SK-N-MC (cell line): ENCODE measurements around the gene PCNX2.

ENCODE experiments used
- DNase-seq: peaks from one replicate; pipeline ENCODE4 v3.0.0-alpha.2; 2011; ENCODE audit warnings: low read depth, low spot score
- H3K27ac ChIP-seq: fragments of 200-600 bp; sonication (generic); 2 replicates; pipeline ENCODE4 v1.5.1; 2016; ENCODE audit warnings: mixed run types
- H3K36me3 ChIP-seq: fragments of 200-600 bp; sonication (generic); 2 replicates; pipeline ENCODE4 v1.6.1; 2017; ENCODE audit warnings: antibody characterized with exemption, low read length, mixed read lengths; ENCODE audit not compliant: insufficient read depth
- H3K4me3 ChIP-seq: fragments of 200-600 bp; sonication (generic); 2 replicates; pipeline ENCODE4 v1.5.1; 2016
- H3K9ac ChIP-seq: fragments of 200-600 bp; sonication (generic); 2 replicates; pipeline ENCODE4 v1.8.0; 2017; ENCODE audit warnings: mixed run types, mixed read lengths; ENCODE audit not compliant: insufficient read length
- H3K9me3 ChIP-seq: fragments of 200-600 bp; sonication (generic); 2 replicates; pipeline ENCODE4 v1.6.1; 2017; ENCODE audit warnings: low read depth, mild to moderate bottlenecking, antibody characterized with exemption, low read length, moderate library complexity, mixed read lengths
- EZH2 ChIP-seq: fragments of 200-600 bp; sonication (generic); IDR thresholded peaks from one replicate; pipeline ENCODE4 v1.6.1; 2017; ENCODE audit warnings: antibody characterized with exemption
- FOXP2 ChIP-seq: optimal IDR thresholded peaks from 2 replicates; pipeline ENCODE3; 2011; ENCODE audit warnings: mild to moderate bottlenecking, moderate library complexity; ENCODE audit not compliant: insufficient read depth; ENCODE audit errors: extremely low read length, control extremely low read depth
- POLR2AphosphoS5 ChIP-seq: IDR thresholded peaks from 2 replicates; pipeline ENCODE4 v1.6.1; 2012; ENCODE audit warnings: mild to moderate bottlenecking, low read depth, low read length, borderline replicate concordance

PCNX2 gene

DNA sequence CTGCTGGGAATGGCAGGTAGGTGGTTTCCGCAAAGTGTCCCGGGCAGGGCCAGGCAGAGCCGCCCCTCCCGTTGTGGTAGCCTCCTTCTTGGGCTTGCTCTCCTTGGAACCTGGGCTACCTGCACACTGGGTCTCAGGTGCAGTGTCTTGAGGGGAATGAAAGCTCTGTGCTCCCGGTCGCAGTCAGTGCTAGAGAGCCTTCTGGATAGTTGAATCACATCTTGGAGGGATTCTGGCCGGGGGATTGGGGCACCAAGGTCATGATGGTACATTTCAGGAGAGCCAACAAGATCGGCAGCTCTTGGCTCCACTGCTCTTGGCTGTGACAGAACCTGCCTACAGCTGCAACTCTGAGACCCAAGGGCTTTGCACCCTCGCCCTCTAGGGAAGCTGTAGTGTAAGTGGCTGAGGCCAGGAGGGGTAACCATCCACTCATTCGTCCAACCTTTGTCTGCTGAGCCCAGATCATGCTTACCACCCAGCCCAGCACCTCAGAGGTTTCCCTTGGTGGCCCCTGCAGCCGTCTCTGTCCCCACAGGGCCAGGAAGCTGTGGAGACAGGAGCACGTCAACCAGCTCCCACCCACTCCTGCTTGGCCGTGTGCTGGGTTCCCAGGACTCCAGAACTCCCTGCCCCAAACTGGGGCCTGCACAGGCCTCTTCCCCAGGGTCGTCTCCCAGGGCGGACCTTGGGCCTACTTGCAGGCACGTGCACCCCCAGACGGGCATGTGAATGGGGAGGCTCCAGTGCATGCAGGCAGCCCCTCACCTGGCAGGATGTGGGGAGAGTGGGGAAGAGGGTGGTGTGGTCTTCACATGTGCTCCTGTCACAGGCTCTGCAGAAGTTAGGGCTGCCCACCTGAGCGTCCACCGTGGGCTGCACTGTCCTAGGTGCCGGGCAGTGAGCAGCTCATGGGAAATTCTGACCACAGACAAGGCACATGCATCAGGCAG, 305.1 kb downstream of the PCNX2 start:
- no peak for DNase-seq
- no peak overlapping the region for H3K9ac ChIP-seq
- H3K27ac ChIP-seq = no peak overlapping the region
- no peak for TF ChIP-seq EZH2
- no peak for TF ChIP-seq POLR2AphosphoS5
- TF ChIP-seq FOXP2 = no peak
- no peak overlapping the region for H3K4me3 ChIP-seq
- H3K36me3 ChIP-seq = no peaks in the 10 kb centered on the region
- no peaks in the 10 kb centered on the region for H3K9me3 ChIP-seq

DNA sequence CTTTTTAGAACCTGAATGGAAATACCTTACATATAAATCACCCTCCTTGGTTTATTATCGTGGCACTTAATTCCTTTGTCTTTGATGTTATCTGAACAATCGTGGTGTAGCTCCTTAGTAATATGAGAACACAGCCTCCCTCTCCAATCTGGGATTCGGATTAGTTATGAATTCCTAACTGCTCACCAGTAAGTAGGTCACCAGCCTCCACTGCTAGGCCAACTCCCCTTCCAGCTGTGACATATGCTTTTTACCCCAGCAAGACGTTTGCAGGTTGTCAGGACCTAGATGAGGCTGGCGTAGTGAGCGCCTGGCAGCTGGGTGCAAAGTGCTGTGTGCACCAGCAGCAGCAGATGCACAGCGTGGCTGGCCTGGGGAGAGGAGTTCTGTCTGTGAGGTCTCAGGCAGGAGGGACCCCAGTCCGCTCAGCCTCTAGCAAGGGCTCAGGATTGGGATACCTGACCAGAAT, 306.9 kb downstream of the PCNX2 start:
- no peaks in the 10 kb centered on the region for H3K36me3 ChIP-seq
- no peak for DNase-seq
- TF ChIP-seq EZH2 = no peak
- no peak for TF ChIP-seq POLR2AphosphoS5
- TF ChIP-seq FOXP2 = no peak
- no peak overlapping the region for H3K27ac ChIP-seq
- no peaks in the 10 kb centered on the region for H3K9me3 ChIP-seq
- H3K4me3 ChIP-seq = no peak overlapping the region
- H3K9ac ChIP-seq = no peak overlapping the region

DNA sequence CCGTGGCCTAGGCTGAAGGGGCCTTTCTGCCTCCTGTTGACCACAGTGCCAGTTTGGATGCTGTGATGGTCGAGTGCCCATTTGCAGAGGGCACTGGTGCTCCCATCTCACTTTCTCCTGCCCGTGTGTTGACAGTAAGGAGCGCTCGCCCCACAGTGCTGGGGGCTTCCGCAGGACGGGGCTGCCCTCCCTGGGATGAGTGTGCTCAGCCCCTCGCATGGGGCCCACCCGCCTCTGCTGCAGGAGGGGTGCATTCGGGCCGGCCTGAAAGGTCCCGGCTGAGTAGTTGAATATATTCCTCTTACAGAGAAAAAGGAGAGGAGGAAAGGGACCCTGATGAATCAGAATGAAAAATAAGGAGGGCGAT, 307.8 kb downstream of the PCNX2 start:
- Histone ChIP-seq H3K4me3 (no peak overlapping the region), H3K36me3 (no peaks in the 10 kb centered on the region), H3K9me3 (no peaks in the 10 kb centered on the region), H3K9ac (no peak overlapping the region), H3K27ac (no peak overlapping the region)
- TF ChIP-seq POLR2AphosphoS5 (no peak), FOXP2 (no peak), EZH2 (no peak)
- no peak for DNase-seq

DNA sequence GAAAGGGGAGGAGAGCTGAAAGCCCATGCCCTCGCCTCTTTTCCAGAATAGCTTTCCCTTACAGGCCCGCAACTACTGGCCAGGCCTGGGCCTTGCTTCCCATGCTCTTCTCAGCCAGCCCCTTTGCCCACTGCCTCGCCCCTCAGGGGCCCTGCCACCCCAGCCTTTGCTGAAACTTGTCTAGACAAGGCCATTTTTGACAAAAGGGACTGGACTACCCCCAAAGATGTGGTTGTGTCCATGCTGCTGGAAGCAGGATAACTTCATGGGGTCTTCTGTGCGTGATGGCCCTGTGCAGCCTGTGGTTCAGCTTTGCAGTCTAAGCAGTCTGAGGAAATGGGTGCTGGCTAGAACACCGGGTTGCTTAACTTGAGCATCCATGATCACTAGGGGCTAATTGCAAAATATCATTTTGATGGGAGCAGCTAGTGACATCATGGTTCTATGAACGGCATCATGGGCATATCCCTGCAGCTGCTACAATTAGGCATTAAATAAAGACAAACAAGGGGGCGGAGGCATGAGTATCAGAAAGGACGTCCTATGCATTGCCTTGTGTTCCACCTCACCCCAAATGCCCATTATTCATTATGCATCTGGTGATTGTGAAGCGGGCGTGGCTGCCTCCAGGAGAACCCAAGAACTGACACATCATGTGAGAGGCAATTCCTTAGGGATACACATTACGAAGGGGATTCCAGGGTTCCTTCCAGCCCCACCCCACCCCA, 308.3 kb downstream of the PCNX2 start:
- DNase-seq = no peak

DNA sequence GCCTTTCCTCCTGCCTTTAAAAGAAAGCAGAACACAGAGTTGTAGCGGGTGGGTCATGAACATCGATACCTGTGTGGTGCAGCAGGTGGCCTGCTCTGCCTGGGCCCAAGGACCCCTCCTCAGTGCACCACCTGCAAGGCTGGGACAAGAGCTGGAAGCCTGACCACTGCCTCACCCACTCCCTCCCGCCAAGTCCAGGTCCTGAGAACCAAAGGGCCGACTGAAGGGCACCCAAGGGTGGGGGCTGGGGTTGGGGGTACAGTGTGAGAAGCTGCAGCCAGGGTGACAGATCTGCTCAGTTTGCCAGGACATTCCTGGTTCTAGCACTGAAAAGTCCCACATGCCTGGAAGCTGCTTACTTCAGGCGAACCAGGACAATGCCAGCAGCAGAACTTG, 309.0 kb downstream of the PCNX2 start:
- no peak for DNase-seq

More for the DNA sequence above, 308.3 kb downstream of the PCNX2 start:
- Histone ChIP-seq H3K9ac (no peak overlapping the region), H3K27ac (no peak overlapping the region), H3K4me3 (no peak overlapping the region), H3K36me3 (no peaks in the 10 kb centered on the region), H3K9me3 (no peaks in the 10 kb centered on the region)
- TF ChIP-seq POLR2AphosphoS5 = no peak
- TF ChIP-seq EZH2 = no peak
- TF ChIP-seq FOXP2 = no peak

DNA sequence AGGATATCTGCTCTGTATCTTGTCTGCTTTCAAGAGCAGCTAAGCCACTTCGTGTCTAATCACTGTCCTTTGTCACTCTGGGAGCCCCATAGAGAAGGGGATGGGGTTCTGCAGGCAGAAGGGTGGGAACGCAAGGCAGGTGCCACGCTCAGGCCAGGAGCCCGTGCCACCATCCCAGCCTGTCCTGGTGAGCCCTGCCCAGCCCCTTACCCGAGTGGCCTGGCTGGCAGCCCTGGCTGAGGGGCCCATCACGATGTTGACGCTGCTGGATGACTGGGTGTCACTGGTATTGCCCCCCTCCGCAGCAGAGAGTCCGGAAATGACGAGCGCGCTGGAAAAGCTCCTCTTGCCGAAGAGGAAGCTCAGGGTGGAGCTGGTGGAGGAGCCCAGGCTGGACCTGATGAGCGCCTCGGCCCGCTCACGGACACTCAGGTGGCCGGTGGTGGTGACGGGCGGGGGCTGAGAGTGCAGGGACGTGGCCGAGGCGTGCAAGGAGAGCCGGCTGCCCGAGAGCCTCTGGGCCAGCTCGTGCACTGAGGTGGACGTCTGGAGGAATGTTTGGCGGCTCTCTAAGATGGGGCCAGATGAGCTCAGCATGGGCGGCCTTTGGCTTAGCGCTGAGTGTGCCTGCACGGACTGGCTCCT, 309.5 kb downstream of the PCNX2 start:
- H3K4me3 ChIP-seq = no peak overlapping the region
- no peak overlapping the region for H3K9ac ChIP-seq
- no peak for DNase-seq
- H3K27ac ChIP-seq = no peak overlapping the region
- no peaks in the 10 kb centered on the region for H3K36me3 ChIP-seq
- H3K9me3 ChIP-seq = no peaks in the 10 kb centered on the region
- TF ChIP-seq FOXP2 (no peak), EZH2 (no peak), POLR2AphosphoS5 (no peak)

More for the DNA sequence above, 309.0 kb downstream of the PCNX2 start:
- no peak for TF ChIP-seq EZH2
- no peak for TF ChIP-seq FOXP2
- TF ChIP-seq POLR2AphosphoS5 = no peak
- no peak overlapping the region for H3K9ac ChIP-seq
- no peak overlapping the region for H3K27ac ChIP-seq
- H3K4me3 ChIP-seq = no peak overlapping the region
- no peaks in the 10 kb centered on the region for H3K36me3 ChIP-seq
- no peaks in the 10 kb centered on the region for H3K9me3 ChIP-seq

DNA sequence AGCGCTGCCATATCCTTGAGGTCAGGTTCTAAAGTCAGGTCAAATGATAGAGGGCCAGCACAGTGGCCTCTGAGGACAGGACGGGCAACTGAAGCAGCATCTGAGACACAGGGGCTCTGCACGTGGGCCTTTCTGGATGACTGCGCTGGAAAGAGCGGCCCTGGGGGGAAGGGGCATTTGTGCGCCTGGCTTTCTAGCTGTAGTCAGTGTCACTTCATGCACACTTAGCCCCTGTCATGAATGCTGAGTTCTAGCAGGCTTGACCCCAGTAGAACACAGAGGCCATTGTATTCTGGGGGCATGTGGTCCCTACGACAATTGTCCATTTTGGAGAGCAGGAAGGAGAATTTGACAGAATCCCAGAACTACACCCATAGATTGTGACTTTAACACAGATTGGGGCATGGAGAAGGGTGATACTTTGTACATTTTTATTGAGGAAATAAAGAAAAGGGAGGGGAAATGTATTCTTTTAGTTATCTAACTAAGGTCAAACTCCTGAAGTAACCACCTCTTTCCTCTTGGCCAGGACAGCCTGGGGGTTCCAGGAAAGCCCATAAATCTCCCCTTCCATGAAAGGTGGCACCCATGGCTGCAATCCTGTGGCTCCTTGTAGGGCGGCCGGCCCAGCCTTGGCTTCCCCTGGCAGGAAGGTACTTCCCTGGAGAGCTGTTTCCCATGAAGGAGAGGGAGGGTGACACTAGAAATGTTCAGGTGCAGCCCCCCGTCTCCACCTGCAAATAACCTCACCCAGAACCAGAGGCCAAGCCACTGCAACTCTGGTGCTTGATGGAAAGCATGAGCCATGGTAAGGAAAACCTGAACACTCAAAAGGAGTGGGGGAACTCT, 310.7 kb downstream of the PCNX2 start:
- TF ChIP-seq EZH2 = no peak
- TF ChIP-seq POLR2AphosphoS5 = no peak
- TF ChIP-seq FOXP2 = no peak
- no peak overlapping the region for H3K9ac ChIP-seq
- no peaks in the 10 kb centered on the region for H3K36me3 ChIP-seq

More for the DNA sequence above, 310.7 kb downstream of the PCNX2 start:
- no peaks in the 10 kb centered on the region for H3K9me3 ChIP-seq
- no peak overlapping the region for H3K4me3 ChIP-seq
- DNase-seq = no peak
- H3K27ac ChIP-seq = no peak overlapping the region
